Mucosa of descending colon (tissue), 3 donors: ENCODE measurements around the gene MMUT. TPM values are rescaled to one million over a fixed set of nuclear protein-coding genes. Genes with fewer than 3 reads are reported as not detected.
A peak's percentile ranks its signal among the peaks of the same experiment; 100 is the strongest.

ENCODE experiments used
- ATAC-seq: fragments of 200-7000 bp; cut with Tn5 transposase; one replicate; pipeline ENCODE4 v1.9.1; 2020; ENCODE audit warnings: mild to moderate bottlenecking, moderate library complexity
- DNase-seq, 3 donors: peaks; one replicate each; pipeline ENCODE4 v3.0.0-alpha.2; 2020
- H3K36me3 ChIP-seq: fragments of 200-600 bp; one replicate; pipeline ENCODE4 v1.8.0; 2021; ENCODE audit warnings: low read depth, mild to moderate bottlenecking
- H3K4me1 ChIP-seq: fragments of 200-600 bp; one replicate; pipeline ENCODE4 v1.8.0; 2021; ENCODE audit warnings: low read depth, mild to moderate bottlenecking
- H3K4me3 ChIP-seq: fragments of 200-600 bp; one replicate; pipeline ENCODE4 v1.8.0; 2021; ENCODE audit warnings: mild to moderate bottlenecking
- H3K9me3 ChIP-seq: fragments of 200-600 bp; one replicate; pipeline ENCODE4 v1.8.0; 2021; ENCODE audit warnings: mild to moderate bottlenecking
- intact Hi-C, 2 donors: fragments of 100-400 bp; cut with DNase I in 1 of 2; cut with micrococcal nuclease in 1 of 2; formaldehyde crosslinking; loops; one replicate each; pipeline versions ENCODE4 v1.11.0 to v1.11.1; 2022; cut with DNase I, micrococcal nuclease
- total RNA-seq, 3 donors: library from RNA; stranded (reverse); fragmentation: NEBNext Ultra II Directional in 2 of 3; extraction: Animal tissue kit (Norgen Biotek cat#: 25700) in 2 of 3; gene quantifications; one replicate each; pipeline versions ENCODE4 v1.2.1 to v1.2.4, GENCODE V29; 2021 to 2023
- TF ChIP-seq, protein P1 (sequence below): fragments of 200-600 bp; IDR thresholded peaks from one replicate; pipeline ENCODE4 v1.8.0; 2022; ENCODE audit warnings: antibody characterized with exemption, mild to moderate bottlenecking
- donor health status: DM: no; HTN: no; CAD: no; lungs with moderate emphysema.
- donor health status: DM: no; HTN: no; CAD: no.
- donor health status: DM: no; HTN: yes; CAD: no.

The MMUT gene
- total RNA-seq, 3 donors from 2014 or later: 27.9 to 41.5 (median 31.5) TPM

DNA sequence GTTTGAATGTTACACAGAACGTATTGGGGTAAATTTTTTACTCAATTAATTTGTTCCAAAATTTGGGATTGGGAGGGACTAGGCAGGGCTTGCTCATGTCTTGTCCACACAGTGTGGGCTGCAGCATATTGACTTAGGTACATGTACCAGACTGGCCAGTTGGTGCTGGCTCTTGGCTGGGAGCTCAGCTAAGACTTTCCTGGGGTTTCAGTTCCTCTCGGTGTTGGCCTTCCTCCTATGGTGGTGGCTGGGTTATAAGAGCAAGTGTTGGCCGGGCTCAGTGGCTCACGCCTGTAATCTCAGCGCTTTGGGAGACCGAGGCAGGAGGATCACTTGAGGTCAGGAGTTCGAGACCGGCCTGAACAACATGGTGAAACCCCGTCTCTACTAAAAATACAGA, 5.0 kb upstream of the MMUT start:
- H3K36me3 ChIP-seq: no peaks in the 10 kb centered on the region
- intact Hi-C loops: no loop called here
- TF ChIP-seq, protein P1, sequence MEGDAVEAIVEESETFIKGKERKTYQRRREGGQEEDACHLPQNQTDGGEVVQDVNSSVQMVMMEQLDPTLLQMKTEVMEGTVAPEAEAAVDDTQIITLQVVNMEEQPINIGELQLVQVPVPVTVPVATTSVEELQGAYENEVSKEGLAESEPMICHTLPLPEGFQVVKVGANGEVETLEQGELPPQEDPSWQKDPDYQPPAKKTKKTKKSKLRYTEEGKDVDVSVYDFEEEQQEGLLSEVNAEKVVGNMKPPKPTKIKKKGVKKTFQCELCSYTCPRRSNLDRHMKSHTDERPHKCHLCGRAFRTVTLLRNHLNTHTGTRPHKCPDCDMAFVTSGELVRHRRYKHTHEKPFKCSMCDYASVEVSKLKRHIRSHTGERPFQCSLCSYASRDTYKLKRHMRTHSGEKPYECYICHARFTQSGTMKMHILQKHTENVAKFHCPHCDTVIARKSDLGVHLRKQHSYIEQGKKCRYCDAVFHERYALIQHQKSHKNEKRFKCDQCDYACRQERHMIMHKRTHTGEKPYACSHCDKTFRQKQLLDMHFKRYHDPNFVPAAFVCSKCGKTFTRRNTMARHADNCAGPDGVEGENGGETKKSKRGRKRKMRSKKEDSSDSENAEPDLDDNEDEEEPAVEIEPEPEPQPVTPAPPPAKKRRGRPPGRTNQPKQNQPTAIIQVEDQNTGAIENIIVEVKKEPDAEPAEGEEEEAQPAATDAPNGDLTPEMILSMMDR: no peak
- DNase-seq: no peak
- no peaks in the 10 kb centered on the region for H3K9me3 ChIP-seq
- no peak for ATAC-seq
- no peak overlapping the region for H3K4me3 ChIP-seq
- peaks cover 4% of the 10 kb centered on the region for H3K4me1 ChIP-seq

DNA sequence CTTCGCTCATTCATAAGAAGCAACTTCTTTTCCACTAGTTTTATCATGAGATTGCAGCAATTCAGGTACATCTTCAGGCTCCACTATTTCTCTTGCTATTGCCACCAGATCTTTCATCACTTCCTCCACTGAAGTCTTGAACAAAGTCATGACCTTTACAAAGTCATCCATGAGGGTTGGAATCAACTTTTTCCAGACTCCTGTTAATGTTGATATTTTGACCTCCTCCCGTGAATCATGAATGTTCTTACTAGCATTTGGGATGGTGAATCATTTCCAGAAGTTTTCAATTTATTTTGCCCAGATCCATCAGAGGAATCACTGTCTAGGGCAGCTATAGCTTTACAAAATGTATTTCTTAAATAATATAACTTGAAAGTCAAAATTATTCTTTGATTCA, 1.6 kb upstream of the MMUT start:
- TF ChIP-seq, protein P1: no peak

DNA sequence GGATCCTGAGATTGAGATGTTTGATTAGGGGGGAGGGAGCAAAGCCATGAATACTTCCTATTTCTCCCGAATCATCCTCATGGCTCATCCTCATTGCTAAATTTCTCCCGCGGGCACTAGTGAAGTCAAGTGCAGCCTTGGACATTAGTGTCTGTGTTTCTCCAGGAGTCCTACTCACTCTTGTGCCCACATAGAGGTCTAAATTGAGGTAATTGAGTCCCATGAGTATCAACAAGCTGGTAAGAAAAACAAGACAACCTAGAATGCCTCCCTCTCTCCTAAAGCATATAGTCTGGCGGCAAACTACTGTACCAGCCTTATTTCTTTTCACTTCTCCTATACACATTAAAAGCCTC, 537 bp upstream of the MMUT start:
- peak in 1 of 3 donors; percentile 6 for DNase-seq
- intact Hi-C loops: no loop called here
- ATAC-seq: peak; percentile 4
- TF ChIP-seq, protein P1: no peak
- Histone ChIP-seq H3K4me1 (peaks cover 19% of the 10 kb centered on the region), H3K4me3 (peak overlapping the region; percentile 55), H3K36me3 (no peaks in the 10 kb centered on the region), H3K9me3 (no peaks in the 10 kb centered on the region)

More for the DNA sequence above, 1.6 kb upstream of the MMUT start:
- H3K4me3 ChIP-seq: no peak overlapping the region
- ATAC-seq (no peak), DNase-seq (no peak)
- H3K9me3 ChIP-seq: no peaks in the 10 kb centered on the region
- intact Hi-C loops: no loop called here
- H3K36me3 ChIP-seq: no peaks in the 10 kb centered on the region
- H3K4me1 ChIP-seq: peaks cover 19% of the 10 kb centered on the region

DNA sequence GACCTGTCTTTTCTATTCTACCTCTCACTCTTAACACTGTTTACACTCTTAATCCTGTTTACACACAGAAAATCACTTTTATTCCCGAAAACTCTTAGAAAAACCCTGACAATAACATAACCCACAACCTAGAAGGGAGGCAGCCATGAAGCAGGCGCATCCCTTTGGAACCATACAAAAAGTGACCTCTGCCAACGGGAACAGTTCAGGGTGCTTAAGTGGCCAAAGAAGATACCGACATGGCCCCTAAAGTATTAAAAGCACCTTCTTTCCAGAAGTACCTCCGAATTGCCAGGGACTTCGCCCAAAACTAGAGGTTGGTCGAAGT, 490 bp downstream of the MMUT start:
- intact Hi-C loops: no loop called here

DNA sequence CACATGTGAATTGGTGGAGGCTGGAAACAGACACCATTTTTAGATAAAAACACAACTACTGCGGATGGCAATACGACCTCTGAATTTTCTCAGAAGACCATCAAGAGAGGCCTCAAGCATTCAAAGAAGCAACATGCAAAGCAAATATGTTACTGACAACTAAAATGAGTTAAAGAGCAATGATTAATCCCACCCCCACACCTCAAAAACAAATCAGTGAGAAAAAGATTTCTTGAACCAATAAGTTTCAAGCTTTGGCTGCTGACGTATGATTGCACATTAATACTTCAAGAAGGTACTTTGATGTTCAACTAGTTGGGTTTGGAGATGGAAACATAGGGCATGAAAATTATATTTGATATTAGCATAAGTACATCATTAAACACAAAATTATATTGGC, 982 bp downstream of the MMUT start:
- Histone ChIP-seq H3K4me3 (no peak overlapping the region), H3K36me3 (no peaks in the 10 kb centered on the region), H3K4me1 (peaks cover 19% of the 10 kb centered on the region), H3K9me3 (no peaks in the 10 kb centered on the region)
- ATAC-seq: no peak
- DNase-seq: no peak
- TF ChIP-seq, protein P1: no peak
- intact Hi-C loops: no loop called here

More for the DNA sequence above, 490 bp downstream of the MMUT start:
- Histone ChIP-seq H3K36me3 (no peaks in the 10 kb centered on the region), H3K4me3 (peak overlapping the region; percentile 55), H3K4me1 (peaks cover 19% of the 10 kb centered on the region), H3K9me3 (no peaks in the 10 kb centered on the region)
- ATAC-seq (peak; percentile 41), DNase-seq (no peak)
- TF ChIP-seq, protein P1: no peak

DNA sequence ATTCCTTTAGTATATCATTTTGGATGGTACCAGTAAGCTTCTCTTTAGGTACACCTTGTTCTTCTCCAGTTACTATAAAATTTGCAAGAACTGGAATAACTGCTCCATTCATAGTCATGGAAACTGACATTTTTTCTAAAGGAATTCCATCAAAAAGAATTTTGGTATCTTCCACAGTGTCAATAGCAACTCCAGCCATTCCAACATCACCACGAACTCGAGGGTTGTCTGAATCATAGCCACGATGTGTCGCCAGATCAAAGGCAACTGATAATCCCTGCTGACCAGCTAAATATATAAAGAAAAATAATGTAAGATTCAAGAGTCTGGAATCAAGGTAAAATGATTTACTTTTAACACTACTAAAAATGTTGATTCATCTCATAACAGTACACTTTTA, 5.3 kb downstream of the MMUT start:
- no peaks in the 10 kb centered on the region for H3K36me3 ChIP-seq
- intact Hi-C loops: no loop called here
- peaks cover 14% of the 10 kb centered on the region for H3K4me1 ChIP-seq
- no peak for DNase-seq
- ATAC-seq: no peak
- H3K9me3 ChIP-seq: no peaks in the 10 kb centered on the region
- H3K4me3 ChIP-seq: no peak overlapping the region
- TF ChIP-seq, protein P1: no peak
